WTC11 (cell line): Measurements from ENCODE around the gene MAGOH. TPM values are rescaled to one million over a fixed set of nuclear protein-coding genes. Genes with fewer than 3 reads are reported as not detected.

Experiments used
- ATAC-seq: fragments of 200-7000 bp; cut with Tn5 transposase; 2 replicates; pipeline ENCODE4 v1.10.0; 2021; ENCODE audit warnings: mild to moderate bottlenecking, moderate library complexity
- CTCF ChIA-PET: fragments of 300-600 bp; sonication (Branson Sonifier 250); formaldehyde crosslinking; loops from one replicate; lab custom pipeline; 2021; ENCODE audit warnings: antibody characterized with exemption; lab: Charles Lee
- POLR2A ChIA-PET: fragments of 350-600 bp; sonication (Branson Sonifier 250); formaldehyde crosslinking; loops from one replicate; lab custom pipeline; 2021; ENCODE audit warnings: antibody characterized with exemption; lab: Charles Lee
- DNase-seq: peaks from one replicate; pipeline ENCODE4 v3.0.0; 2021; ENCODE audit warnings: low spot score
- H3K27ac Mint-ChIP-seq: 2 replicates; pipeline ENCODE4 v1.8.0; 2021; ENCODE audit warnings: mixed read lengths
- H3K27me3 Mint-ChIP-seq: 2 replicates; pipeline ENCODE4 v1.8.0; 2021; ENCODE audit warnings: low read depth, mild to moderate bottlenecking, moderate library complexity, mixed read lengths
- H3K36me3 Mint-ChIP-seq: 2 replicates; pipeline ENCODE4 v1.8.0; 2021; ENCODE audit warnings: mixed read lengths
- H3K4me1 Mint-ChIP-seq: 2 replicates; pipeline ENCODE4 v1.8.0; 2022; ENCODE audit warnings: mixed read lengths
- H3K4me3 Mint-ChIP-seq: 2 replicates; pipeline ENCODE4 v1.8.0; 2021; ENCODE audit warnings: mild to moderate bottlenecking, moderate library complexity, mixed read lengths
- H3K9me3 Mint-ChIP-seq: 2 replicates; pipeline ENCODE4 v1.8.0; 2021; ENCODE audit warnings: mixed read lengths
- ATF1 ChIP-seq: sonication (generic); formaldehyde crosslinking; IDR thresholded peaks from 2 replicates; pipeline ENCODE4 v1.8.1; 2023; ENCODE audit warnings: mild to moderate bottlenecking, moderate library complexity, missing genetic modification reagents
- FOXK1 ChIP-seq: sonication (generic); formaldehyde crosslinking; IDR thresholded peaks from 2 replicates; pipeline ENCODE4 v1.8.0; 2022; ENCODE audit warnings: mild to moderate bottlenecking, moderate library complexity, missing genetic modification reagents
- SMAD3 ChIP-seq: sonication (generic); formaldehyde crosslinking; IDR thresholded peaks from 2 replicates; pipeline ENCODE4 v1.8.0; 2022; ENCODE audit warnings: missing genetic modification reagents, mild to moderate bottlenecking, borderline replicate concordance
- SP1 ChIP-seq: sonication (generic); formaldehyde crosslinking; conservative IDR thresholded peaks from 2 replicates; pipeline ENCODE4 v1.8.1; 2022; ENCODE audit warnings: missing genetic modification reagents
- TCF7 ChIP-seq: sonication (generic); formaldehyde crosslinking; IDR thresholded peaks from 2 replicates; pipeline ENCODE4 v1.8.0; 2022; ENCODE audit warnings: mild to moderate bottlenecking, low read depth, missing genetic modification reagents, moderate library complexity
- ZNF317 ChIP-seq: sonication (generic); formaldehyde crosslinking; IDR thresholded peaks from 2 replicates; pipeline ENCODE4 v1.8.1; 2023; ENCODE audit warnings: low read depth, mild to moderate bottlenecking, moderate library complexity, missing genetic modification reagents, borderline replicate concordance
- ZNF396 ChIP-seq: fragments of 250-450 bp; sonication (Bioruptor Pico); IDR thresholded peaks from 2 replicates; pipeline ENCODE4 v1.8.0; 2021; ENCODE audit warnings: mild to moderate bottlenecking, moderate library complexity, borderline replicate concordance
- total RNA-seq: library from RNA; stranded (reverse); gene quantifications from 3 replicates; pipeline ENCODE4 v1.2.3, GENCODE V29; 2021
- TF ChIP-seq, protein P1 (sequence below): sonication (generic); formaldehyde crosslinking; IDR thresholded peaks from 2 replicates; pipeline ENCODE4 v1.8.1; 2023; ENCODE audit warnings: mild to moderate bottlenecking, missing genetic modification reagents
- TF ChIP-seq, protein P2 (sequence below): sonication (generic); formaldehyde crosslinking; IDR thresholded peaks from 2 replicates; pipeline ENCODE4 v1.8.1; 2022; ENCODE audit warnings: low read depth, missing genetic modification reagents, borderline replicate concordance
- TF ChIP-seq, protein P3 (sequence below): sonication (generic); formaldehyde crosslinking; IDR thresholded peaks from 2 replicates; pipeline ENCODE4 v1.8.0; 2023; ENCODE audit warnings: missing genetic modification reagents
- TF ChIP-seq, protein P4 (sequence below): sonication (generic); formaldehyde crosslinking; conservative IDR thresholded peaks from 2 replicates; pipeline ENCODE4 v1.8.1; 2022; ENCODE audit warnings: mild to moderate bottlenecking, missing genetic modification reagents
- TF ChIP-seq, protein P5 (sequence below): sonication (generic); formaldehyde crosslinking; IDR thresholded peaks from 2 replicates; pipeline ENCODE4 v1.8.0; 2022; ENCODE audit warnings: mild to moderate bottlenecking, missing genetic modification reagents
- TF ChIP-seq, protein P6 (sequence below): fragments of 250-450 bp; sonication (Bioruptor Pico); conservative IDR thresholded peaks from 2 replicates; pipeline ENCODE4 v1.9.0; 2021; ENCODE audit warnings: mild to moderate bottlenecking

Gene MAGOH
- total RNA-seq, 1 experiment from 2014 or later, result 57.8 TPM

DNA sequence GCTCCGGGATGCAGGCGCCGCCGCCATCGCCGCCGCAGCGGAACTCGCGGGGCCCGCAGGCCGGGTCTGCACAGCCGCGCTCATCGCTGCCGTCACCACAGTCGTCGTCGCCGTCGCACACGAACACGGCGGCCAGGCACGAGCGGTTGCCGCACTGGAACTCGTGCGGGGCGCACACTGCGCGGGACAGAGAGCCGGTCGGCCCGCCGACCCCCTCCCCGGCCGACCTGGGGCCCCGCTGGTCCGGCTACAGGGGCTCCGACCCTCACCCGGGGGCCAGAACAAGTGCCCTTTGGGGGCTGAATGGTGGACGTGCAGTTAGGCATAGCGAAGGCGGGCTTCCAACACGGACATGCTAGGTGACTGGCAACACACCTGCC, 38.6 kb upstream of the MAGOH start (continued):
- TF ChIP-seq, protein P1, sequence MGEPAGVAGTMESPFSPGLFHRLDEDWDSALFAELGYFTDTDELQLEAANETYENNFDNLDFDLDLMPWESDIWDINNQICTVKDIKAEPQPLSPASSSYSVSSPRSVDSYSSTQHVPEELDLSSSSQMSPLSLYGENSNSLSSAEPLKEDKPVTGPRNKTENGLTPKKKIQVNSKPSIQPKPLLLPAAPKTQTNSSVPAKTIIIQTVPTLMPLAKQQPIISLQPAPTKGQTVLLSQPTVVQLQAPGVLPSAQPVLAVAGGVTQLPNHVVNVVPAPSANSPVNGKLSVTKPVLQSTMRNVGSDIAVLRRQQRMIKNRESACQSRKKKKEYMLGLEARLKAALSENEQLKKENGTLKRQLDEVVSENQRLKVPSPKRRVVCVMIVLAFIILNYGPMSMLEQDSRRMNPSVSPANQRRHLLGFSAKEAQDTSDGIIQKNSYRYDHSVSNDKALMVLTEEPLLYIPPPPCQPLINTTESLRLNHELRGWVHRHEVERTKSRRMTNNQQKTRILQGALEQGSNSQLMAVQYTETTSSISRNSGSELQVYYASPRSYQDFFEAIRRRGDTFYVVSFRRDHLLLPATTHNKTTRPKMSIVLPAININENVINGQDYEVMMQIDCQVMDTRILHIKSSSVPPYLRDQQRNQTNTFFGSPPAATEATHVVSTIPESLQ (CRISPR knock-in tag), result no peak
- TF ChIP-seq, protein P2, sequence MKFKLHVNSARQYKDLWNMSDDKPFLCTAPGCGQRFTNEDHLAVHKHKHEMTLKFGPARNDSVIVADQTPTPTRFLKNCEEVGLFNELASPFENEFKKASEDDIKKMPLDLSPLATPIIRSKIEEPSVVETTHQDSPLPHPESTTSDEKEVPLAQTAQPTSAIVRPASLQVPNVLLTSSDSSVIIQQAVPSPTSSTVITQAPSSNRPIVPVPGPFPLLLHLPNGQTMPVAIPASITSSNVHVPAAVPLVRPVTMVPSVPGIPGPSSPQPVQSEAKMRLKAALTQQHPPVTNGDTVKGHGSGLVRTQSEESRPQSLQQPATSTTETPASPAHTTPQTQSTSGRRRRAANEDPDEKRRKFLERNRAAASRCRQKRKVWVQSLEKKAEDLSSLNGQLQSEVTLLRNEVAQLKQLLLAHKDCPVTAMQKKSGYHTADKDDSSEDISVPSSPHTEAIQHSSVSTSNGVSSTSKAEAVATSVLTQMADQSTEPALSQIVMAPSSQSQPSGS (CRISPR knock-in tag), result no peak

DNA sequence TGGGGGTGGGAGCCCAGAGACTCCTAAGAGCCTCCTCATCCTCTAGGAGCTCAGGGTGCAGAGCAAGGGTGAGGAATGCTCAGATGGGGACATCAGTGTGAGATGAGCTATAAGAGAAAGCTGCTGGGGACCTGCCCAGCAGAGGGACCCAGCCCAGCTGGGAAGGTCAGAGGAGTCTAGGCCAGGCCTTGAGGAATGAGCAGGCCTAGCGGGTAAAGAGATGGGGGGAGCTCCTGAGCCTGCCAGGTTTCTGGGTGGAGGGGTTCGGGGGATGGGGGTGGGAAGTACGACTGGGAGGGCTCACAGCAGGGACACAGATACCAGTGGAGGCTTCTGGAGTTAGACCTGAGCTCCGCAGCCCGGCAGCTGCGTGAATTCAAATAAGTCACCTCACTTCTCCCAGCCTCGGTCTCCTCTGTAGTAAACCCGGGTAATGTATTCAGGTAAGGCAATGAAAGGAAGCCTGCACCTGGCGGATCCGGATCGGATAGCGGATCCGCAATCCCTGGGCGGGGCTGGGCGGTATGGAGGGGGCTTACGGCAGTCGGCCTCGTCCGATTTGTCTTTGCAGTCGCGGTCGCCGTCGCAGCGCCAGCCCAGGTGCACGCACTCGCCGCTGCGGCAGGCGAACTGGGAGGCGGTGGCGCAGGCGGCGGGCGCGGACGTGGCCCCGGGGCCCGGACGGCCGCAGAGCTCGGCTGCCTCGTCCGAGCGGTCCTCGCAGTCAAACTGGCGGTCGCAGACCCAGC, 38.0 kb upstream of the MAGOH start:
- peak; percentile 12; the same call in 1 of the 2 replicates for ATAC-seq

DNA sequence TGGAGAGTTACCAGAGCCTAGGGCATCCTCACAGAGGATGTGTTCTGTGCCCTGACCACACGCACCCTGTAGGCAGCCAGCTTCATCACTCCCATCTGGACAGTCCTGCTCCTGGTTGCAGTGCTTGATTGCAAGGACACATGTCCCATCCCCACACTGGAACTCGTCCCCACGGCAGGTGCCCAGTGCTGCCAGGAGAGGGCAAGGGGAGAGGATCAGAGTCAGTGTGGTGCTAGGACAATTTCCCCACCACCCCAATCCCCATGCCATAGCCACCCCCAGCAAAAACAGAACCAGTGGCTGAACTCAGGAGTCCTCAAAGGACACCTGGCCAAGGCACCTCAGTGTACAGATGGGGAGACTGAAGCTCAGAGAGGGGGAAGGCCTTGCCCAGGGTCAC, 37.2 kb upstream of the MAGOH start:
- no peaks in the 10 kb centered on the region for H3K4me1 Mint-ChIP-seq

More for the DNA sequence above, 38.0 kb upstream of the MAGOH start:
- H3K27ac Mint-ChIP-seq, result no peak overlapping the region
- no peak overlapping the region for H3K4me3 Mint-ChIP-seq
- DNase-seq, result no peak
- POLR2A ChIA-PET, result interaction anchor here (0.6 to 1.3 kb wide), 2 partner anchors 13 to 465 kb away, joined by 3 to 5 read pairs; no protein-coding TSS in a partner anchor
- no peaks in the 10 kb centered on the region for H3K4me1 Mint-ChIP-seq
- TF ChIP-seq, protein P3, sequence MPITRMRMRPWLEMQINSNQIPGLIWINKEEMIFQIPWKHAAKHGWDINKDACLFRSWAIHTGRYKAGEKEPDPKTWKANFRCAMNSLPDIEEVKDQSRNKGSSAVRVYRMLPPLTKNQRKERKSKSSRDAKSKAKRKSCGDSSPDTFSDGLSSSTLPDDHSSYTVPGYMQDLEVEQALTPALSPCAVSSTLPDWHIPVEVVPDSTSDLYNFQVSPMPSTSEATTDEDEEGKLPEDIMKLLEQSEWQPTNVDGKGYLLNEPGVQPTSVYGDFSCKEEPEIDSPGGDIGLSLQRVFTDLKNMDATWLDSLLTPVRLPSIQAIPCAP (CRISPR knock-in tag), result no peak
- TF ChIP-seq TCF7 (CRISPR knock-in tag) (no peak), SP1 (CRISPR knock-in tag) (no peak), ZNF396 (CRISPR knock-in tag) (no peak)
- TF ChIP-seq, protein P4, sequence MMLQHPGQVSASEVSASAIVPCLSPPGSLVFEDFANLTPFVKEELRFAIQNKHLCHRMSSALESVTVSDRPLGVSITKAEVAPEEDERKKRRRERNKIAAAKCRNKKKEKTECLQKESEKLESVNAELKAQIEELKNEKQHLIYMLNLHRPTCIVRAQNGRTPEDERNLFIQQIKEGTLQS, result no peak
- H3K27me3 Mint-ChIP-seq, result no peaks in the 10 kb centered on the region
- no peaks in the 10 kb centered on the region for H3K9me3 Mint-ChIP-seq
- H3K36me3 Mint-ChIP-seq, result peaks cover 64% of the 10 kb centered on the region
- CTCF ChIA-PET, result interaction anchor here (0.6 to 0.9 kb wide), 4 partner anchors 15 to 121 kb away, joined by 3 to 4 read pairs (median 4); no protein-coding TSS in a partner anchor

More for the DNA sequence above, 37.2 kb upstream of the MAGOH start:
- DNase-seq (no peak), ATAC-seq (no peak)
- H3K27me3 Mint-ChIP-seq, result no peaks in the 10 kb centered on the region
- no peaks in the 10 kb centered on the region for H3K9me3 Mint-ChIP-seq
- H3K27ac Mint-ChIP-seq, result no peak overlapping the region
- TF ChIP-seq, protein P3 (CRISPR knock-in tag), result no peak
- no peak for TF ChIP-seq ZNF317 (CRISPR knock-in tag)
- no peak for TF ChIP-seq SMAD3 (CRISPR knock-in tag)
- no peak for TF ChIP-seq ATF1
- TF ChIP-seq, protein P5, sequence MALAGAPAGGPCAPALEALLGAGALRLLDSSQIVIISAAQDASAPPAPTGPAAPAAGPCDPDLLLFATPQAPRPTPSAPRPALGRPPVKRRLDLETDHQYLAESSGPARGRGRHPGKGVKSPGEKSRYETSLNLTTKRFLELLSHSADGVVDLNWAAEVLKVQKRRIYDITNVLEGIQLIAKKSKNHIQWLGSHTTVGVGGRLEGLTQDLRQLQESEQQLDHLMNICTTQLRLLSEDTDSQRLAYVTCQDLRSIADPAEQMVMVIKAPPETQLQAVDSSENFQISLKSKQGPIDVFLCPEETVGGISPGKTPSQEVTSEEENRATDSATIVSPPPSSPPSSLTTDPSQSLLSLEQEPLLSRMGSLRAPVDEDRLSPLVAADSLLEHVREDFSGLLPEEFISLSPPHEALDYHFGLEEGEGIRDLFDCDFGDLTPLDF (CRISPR knock-in tag), result no peak
- TF ChIP-seq, protein P6, sequence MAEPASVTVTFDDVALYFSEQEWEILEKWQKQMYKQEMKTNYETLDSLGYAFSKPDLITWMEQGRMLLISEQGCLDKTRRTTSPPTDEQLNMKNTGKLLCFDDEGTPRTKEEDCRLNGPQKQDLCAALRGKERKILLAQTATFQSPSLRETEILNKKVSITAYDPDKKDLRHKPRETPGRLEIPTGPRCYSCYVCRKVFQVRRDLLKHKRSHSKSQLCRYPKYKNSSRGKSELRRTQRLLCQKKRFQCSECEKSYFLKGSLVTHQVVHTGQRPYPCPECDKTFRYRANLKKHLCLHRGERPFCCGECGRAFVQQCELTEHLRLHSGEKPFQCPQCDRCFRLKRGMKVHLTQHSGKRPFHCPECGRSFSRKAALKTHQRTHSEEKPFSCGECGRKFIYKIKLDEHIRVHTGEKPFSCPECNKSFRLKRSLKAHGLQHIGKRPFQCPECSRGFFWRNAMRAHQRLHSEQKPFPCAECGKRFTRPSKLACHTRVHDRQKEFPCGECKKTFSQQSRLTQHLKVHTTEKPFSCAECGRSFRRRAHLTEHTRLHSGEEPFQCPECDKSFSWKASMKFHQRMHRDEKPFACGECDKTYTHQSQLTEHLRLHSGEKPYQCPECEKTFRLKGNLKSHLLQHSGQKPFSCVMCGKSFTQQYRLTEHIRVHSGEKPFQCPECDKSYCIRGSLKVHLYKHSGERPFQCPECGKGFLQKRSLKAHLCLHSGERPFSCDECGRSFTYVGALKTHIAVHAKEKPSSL (CRISPR knock-in tag), result no peak
- no peak for TF ChIP-seq FOXK1 (CRISPR knock-in tag)
- CTCF ChIA-PET, result interaction anchor here (0.6 to 0.9 kb wide), 3 partner anchors 15 to 121 kb away, joined by 3 to 4 read pairs (median 3); no protein-coding TSS in a partner anchor
- POLR2A ChIA-PET, result interaction anchor here (1.3 kb wide), 1 partner anchor 13 kb away, joined by 3 read pairs; no protein-coding TSS in a partner anchor
- no peak overlapping the region for H3K4me3 Mint-ChIP-seq
- H3K36me3 Mint-ChIP-seq, result peaks cover 63% of the 10 kb centered on the region
